DMS153 treated with DMSO at 0.1 percent for 48 hours (cell line): Measurements from ENCODE around the gene PDPK1.
"Not testable (repeated sequence)": the region's sequence is repeated elsewhere in the genome, so short reads cannot be mapped to it uniquely, and the experiment has no call there.

ENCODE experiments used
- DNase-seq: peaks from one replicate; lab custom pipeline; 2025; ENCODE audit not compliant: unreplicated experiment; lab: John Stamatoyannopoulos, UW

The PDPK1 gene

GRCh38 chr16:2586901-2587480 lies 49.2 kb downstream of the PDPK1 start:
- DNase-seq, result no peak

- no peak for DNase-seq
Measured at GRCh38 chr16:2587891-2588565, 50.2 kb downstream of the PDPK1 start.

DNA sequence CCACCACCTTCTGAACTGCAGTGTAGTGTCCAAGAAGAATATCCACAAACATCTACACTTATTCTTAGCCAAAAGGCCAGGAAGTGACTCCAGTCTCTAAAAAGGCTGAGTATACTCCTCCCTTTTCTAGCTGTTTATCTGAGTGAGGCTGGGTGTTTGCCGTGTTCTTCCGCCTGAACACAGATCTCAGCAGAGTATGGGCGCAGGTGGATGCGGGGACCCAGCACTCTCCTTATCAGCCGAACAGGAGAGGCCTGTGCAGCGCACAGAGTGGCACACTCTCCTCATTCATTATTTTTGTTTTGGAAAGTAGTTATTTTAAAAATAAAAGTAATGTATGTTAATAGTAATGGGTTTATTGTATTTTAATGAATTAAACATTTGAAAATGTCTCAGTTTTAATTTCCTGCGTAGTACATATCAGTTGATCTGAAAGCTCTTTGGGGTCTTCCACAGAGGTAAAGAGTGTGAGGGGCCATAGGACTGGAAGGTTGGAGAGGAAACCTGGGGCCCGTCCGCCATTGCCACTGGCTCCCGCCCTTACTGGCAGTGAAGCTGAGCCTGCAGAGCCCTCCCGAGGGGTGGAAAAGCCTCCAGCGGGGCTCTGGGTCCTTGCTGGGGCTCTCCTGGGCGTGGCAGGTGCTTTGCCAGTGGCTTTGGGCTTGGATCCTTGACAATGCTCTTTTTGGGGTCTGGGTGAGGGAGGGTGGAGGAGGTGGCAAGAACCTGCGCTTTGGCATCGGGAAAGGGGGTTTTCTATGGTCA lies 53.8 kb downstream of the PDPK1 start:
- DNase-seq, result no peak

- no peak for DNase-seq
Measured at GRCh38 chr16:2592786-2593185, 55.0 kb downstream of the PDPK1 start.

- DNase-seq, result no peak
Measured at GRCh38 chr16:2595393-2596205, 57.8 kb downstream of the PDPK1 start.

GRCh38 chr16:2596747-2597559 lies 59.1 kb downstream of the PDPK1 start:
- no peak for DNase-seq

DNA sequence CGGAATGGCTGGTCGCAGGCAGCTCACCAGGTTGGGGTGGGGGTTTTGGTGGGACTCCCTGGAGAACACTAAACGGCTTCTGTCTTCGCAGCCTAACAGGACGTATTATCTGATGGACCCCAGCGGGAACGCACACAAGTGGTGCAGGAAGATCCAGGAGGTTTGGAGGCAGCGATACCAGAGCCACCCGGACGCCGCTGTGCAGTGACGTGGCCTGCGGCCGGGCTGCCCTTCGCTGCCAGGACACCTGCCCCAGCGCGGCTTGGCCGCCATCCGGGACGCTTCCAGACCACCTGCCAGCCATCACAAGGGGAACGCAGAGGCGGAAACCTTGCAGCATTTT lies 59.7 kb downstream of the PDPK1 start:
- no peak for DNase-seq

DNA sequence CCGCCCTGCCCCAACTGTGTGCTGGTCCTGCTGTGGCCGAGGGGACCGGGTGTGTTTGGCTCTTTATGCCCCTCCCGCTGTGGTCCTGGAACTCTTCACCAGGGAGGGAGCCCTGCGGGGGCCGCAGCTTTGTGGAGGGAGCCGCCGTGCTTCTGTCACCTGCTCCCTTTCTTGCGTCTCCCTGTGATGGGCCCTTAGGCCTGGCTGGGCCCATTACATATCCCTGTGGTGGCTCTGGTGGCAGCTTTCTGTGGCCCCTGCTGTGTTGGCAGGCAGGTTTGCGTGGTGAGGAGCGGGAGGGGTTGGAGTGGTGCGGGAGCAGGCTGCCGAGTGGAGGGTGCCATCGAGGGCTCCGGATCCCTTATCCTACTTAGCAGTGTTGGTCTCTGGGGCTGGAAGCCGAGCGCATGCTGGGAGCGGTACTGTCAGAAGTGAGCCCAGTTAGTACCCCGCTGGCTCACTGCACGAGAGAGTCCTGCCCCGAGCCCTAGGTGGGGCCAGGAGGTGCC lies 60.4 kb downstream of the PDPK1 start:
- DNase-seq, result no peak

GRCh38 chr16:2598723-2599122 lies 60.9 kb downstream of the PDPK1 start:
- DNase-seq, result no peak

- DNase-seq, result not testable (repeated sequence)
Measured at GRCh38 chr16:2599165-2599564, 61.3 kb downstream of the PDPK1 start.

- not testable (repeated sequence) for DNase-seq
Measured at GRCh38 chr16:2599785-2600184, 62.0 kb downstream of the PDPK1 start.

DNA sequence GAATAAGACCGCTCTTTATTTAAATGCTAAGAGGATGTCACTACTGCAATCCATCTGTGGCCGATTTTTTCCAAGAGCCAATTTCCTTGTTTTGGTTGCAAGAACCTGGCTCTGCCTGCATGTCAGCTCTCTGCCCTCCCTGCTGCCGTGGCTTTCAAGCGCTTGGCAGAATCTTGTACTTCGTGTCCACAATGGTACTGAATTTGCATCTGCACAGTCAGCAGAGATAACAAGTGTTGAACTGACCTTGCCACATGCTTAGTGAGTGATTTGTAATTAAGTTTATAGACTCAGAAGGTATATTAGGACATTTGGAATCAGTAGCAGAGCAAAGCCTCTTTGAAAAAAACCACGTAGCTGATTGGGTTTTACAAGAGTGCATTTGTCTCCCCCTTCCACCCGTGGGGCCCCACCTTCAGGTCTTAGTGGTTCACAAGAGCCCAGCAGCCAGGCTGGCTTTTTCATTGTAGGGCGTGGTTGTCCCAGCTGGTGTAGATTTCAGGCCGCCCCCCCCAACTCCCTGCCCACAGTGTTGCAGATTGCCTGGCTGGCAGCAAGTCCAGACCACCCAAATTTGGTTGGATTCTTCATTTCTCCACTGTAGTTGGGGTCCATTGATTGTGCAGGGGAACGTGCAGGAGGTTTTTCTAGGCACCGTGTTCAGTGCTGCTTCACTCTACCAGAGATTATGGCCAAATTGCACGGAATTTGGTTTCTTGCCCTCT lies 63.6 kb downstream of the PDPK1 start:
- DNase-seq, result not testable (repeated sequence)

GRCh38 chr16:2602175-2602574 lies 64.4 kb downstream of the PDPK1 start:
- not testable (repeated sequence) for DNase-seq

DNA sequence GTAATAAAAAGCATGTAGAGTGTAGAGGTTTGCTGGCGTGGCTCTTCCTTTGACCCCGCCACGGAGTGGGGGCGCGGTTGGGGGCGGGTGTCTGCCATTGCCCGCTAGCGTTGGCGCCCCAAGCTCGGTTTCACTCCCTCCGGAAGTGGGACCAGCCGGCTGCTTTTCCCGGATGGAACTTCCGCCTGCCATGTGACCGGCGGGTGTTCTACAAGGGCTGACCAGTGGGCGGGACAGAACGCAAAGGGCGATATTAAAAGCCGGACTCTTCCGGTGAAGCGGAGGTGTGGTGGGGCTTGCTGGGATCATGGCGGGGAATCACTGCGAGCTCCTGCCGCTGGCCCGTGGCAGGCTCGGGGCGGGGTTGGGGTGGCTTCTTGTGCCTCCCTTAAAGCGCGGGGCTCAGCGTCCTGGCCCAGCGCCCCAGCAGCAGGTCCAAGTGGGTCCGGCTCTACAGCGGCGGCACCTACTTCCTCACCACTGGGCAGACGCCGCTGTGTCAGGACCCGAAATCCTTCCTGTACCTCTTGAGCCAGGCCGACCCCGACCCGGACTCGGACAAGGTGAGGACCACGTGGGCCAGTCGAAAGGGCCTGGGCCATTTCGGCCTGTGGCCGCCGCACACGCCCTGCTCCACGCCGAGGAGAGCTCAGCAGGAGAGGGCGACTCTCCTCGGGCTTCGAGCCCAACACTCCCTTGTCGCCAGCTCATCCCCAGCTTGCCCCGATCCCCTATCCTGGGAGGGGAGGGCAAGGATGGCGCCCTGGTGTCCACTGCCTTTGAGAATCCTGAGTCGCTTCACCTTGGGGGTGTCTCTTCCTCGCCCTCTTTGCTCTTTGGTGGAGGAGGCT lies 65.6 kb downstream of the PDPK1 start:
- DNase-seq, result peak; percentile 90

DNA sequence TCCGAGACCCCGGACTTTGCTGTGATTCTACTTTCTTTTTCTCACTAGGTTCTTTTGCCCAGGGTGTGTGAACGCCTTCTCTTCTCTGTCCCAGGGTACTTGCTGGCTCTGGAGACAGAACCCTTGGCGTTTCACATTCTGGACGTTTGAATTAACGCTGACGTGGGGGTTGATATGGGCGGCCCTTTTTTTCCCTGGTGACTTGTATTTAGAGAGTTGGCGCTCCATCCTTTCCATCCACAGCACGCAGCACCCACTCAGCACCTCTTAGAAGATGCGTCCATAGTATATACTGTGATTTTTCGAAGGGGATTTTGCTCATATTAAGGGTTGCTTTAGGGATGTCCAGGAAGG lies 66.2 kb downstream of the PDPK1 start:
- DNase-seq, result not testable (repeated sequence)

DNA sequence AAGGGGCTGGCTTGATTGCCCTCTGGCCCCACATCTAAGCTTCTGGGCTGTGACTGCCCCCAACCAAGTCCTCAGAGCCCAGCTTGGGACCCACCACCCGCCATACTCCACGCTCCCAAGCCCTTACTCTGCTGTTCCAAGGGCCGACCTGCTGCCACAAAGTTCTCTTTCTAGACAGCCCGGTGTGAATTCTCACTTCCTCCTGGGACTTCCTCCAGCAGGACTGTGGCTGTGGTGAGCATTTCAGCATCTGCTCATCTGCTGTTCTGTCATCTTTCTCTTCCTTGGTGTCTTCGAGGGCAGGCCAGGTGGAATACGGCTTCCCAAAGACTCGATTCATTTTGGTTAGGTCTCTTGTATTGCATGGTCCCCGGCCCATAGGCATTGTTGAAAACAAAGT lies 69.0 kb downstream of the PDPK1 start:
- DNase-seq, result not testable (repeated sequence)

GRCh38 chr16:2609345-2609744 lies 71.5 kb downstream of the PDPK1 start:
- DNase-seq, result not testable (repeated sequence)

- no peak for DNase-seq
Measured at GRCh38 chr16:2609827-2610470, 72.1 kb downstream of the PDPK1 start.
